DOHH2 (cell line): Measurements from ENCODE around the gene MPPED1.

ENCODE experiments used
- H3F3A ChIP-seq: fragments of 200-600 bp; sonication (generic), shearing (Covaris generic); 2 replicates; pipeline ENCODE4 v1.6.0; 2016; ENCODE audit warnings: antibody characterized with exemption, mild to moderate bottlenecking; ENCODE audit not compliant: control insufficient read depth, insufficient read depth
- H3K27ac ChIP-seq: fragments of 200-600 bp; sonication (generic); 2 replicates; pipeline ENCODE4 v1.5.1; 2014; ENCODE audit warnings: low read depth, mild to moderate bottlenecking, low read length, moderate library complexity
- H3K27me3 ChIP-seq: fragments of 200-600 bp; sonication (generic); 2 replicates; pipeline ENCODE4 v1.6.1; 2014; ENCODE audit warnings: mild to moderate bottlenecking, low read length, mixed read lengths; ENCODE audit not compliant: control insufficient read depth
- H3K36me3 ChIP-seq: fragments of 200-600 bp; sonication (generic); 2 replicates; pipeline ENCODE4 v1.6.1; 2014; ENCODE audit warnings: mild to moderate bottlenecking, low read length, moderate library complexity, mixed read lengths; ENCODE audit not compliant: control insufficient read depth
- H3K4me1 ChIP-seq: fragments of 200-600 bp; sonication (generic); 2 replicates; pipeline ENCODE4 v1.6.1; 2014; ENCODE audit warnings: mild to moderate bottlenecking, low read length, mixed read lengths; ENCODE audit not compliant: control insufficient read depth
- H3K4me2 ChIP-seq: fragments of 200-600 bp; sonication (generic); 2 replicates; pipeline ENCODE4 v1.6.0; 2014; ENCODE audit warnings: mild to moderate bottlenecking, low read length, moderate library complexity
- H3K4me3 ChIP-seq: fragments of 200-600 bp; sonication (generic); 2 replicates; pipeline ENCODE4 v1.5.1; 2014; ENCODE audit warnings: mild to moderate bottlenecking, low read length, mixed read lengths
- H3K79me2 ChIP-seq: fragments of 200-600 bp; sonication (generic); 2 replicates; pipeline ENCODE4 v1.6.1; 2014; ENCODE audit warnings: mild to moderate bottlenecking, low read length, mixed read lengths; ENCODE audit not compliant: control insufficient read depth
- H3K9me2 ChIP-seq: fragments of 200-600 bp; sonication (generic); replicated peaks from 2 replicates; pipeline ENCODE4 v1.6.1; 2014; ENCODE audit warnings: mild to moderate bottlenecking, low read length, mixed read lengths; ENCODE audit not compliant: control insufficient read depth
- H3K9me3 ChIP-seq: fragments of 200-600 bp; sonication (generic); 2 replicates; pipeline ENCODE4 v1.6.1; 2014; ENCODE audit warnings: antibody characterized with exemption, low read length, mixed read lengths; ENCODE audit not compliant: control insufficient read depth, insufficient read depth
- H4K20me1 ChIP-seq: fragments of 200-600 bp; sonication (generic); 2 replicates; pipeline ENCODE4 v1.6.0; 2014; ENCODE audit warnings: low read depth, mild to moderate bottlenecking, antibody characterized with exemption, low read length, moderate library complexity; ENCODE audit not compliant: control insufficient read depth, insufficient read depth
- EZH2phosphoT487 ChIP-seq: fragments of 200-600 bp; sonication (generic); IDR thresholded peaks from 2 replicates; pipeline ENCODE4 v1.6.1; 2017; ENCODE audit warnings: borderline replicate concordance, mild to moderate bottlenecking, antibody characterized with exemption, low read length, moderate library complexity, mixed read lengths
- TF ChIP-seq, protein P1 (sequence below): fragments of 200-600 bp; sonication (generic); IDR thresholded peaks from one replicate; pipeline ENCODE4 v1.5.1; 2014; ENCODE audit warnings: antibody characterized with exemption, mild to moderate bottlenecking, low read depth, low read length; ENCODE audit not compliant: poor library complexity, severe bottlenecking

MPPED1 gene

DNA sequence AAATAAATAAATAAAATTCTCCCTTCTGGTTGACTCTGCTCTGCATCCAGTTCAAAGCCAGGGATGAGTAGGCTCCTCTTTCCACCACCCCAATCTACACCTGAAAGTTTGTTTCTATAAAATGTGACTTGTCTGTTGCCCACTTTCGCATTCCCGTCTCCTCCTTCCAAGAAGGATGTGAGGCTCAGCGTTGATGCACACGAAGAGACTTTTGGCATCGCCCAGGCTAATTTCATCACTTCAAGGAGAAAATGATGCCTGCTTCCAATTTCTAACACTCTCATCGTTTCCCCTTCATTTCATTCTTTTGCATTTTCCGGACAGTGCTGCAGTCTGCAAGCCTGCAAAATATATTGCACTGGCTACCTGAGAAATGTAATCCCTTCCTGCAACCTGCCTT lies 3.9 kb downstream of the MPPED1 start:
- H3K4me1 ChIP-seq, result no peaks in the 10 kb centered on the region

DNA sequence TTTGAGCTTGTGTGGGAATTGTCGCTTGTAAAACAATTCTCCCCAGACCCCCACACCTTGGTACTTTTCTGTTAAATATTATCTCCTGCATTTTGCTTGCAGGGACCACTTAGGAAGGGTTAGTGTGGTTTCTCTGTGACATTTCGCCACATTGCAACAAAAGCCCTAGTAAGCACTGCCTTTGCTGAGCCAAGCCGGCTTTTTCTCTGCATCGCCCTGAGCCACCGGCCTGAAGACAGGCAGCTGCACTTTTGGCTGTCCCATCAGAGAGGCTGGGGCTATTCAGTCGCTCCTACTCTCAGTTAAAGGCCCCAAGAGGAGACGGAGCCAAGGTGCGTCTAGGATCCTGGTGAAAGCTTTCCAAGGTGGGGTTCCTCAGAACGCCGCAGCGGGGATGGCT lies 5.7 kb downstream of the MPPED1 start:
- no peak overlapping the region for H3K4me3 ChIP-seq
- H3K4me1 ChIP-seq, result no peaks in the 10 kb centered on the region
- no peaks in the 10 kb centered on the region for H4K20me1 ChIP-seq
- no peaks in the 10 kb centered on the region for H3K9me2 ChIP-seq
- no peaks in the 10 kb centered on the region for H3K36me3 ChIP-seq
- no peaks in the 10 kb centered on the region for H3K9me3 ChIP-seq
- no peaks in the 10 kb centered on the region for H3K79me2 ChIP-seq
- no peak overlapping the region for H3K4me2 ChIP-seq
- H3K27me3 ChIP-seq, result no peaks in the 10 kb centered on the region
- no peak overlapping the region for H3K27ac ChIP-seq
- no peaks in the 10 kb centered on the region for H3F3A ChIP-seq
- no peak for TF ChIP-seq EZH2phosphoT487
- TF ChIP-seq, protein P1, sequence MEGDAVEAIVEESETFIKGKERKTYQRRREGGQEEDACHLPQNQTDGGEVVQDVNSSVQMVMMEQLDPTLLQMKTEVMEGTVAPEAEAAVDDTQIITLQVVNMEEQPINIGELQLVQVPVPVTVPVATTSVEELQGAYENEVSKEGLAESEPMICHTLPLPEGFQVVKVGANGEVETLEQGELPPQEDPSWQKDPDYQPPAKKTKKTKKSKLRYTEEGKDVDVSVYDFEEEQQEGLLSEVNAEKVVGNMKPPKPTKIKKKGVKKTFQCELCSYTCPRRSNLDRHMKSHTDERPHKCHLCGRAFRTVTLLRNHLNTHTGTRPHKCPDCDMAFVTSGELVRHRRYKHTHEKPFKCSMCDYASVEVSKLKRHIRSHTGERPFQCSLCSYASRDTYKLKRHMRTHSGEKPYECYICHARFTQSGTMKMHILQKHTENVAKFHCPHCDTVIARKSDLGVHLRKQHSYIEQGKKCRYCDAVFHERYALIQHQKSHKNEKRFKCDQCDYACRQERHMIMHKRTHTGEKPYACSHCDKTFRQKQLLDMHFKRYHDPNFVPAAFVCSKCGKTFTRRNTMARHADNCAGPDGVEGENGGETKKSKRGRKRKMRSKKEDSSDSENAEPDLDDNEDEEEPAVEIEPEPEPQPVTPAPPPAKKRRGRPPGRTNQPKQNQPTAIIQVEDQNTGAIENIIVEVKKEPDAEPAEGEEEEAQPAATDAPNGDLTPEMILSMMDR, result no peak

More for the DNA sequence above, 3.9 kb downstream of the MPPED1 start:
- no peaks in the 10 kb centered on the region for H3K27me3 ChIP-seq
- no peak overlapping the region for H3K4me2 ChIP-seq
- no peaks in the 10 kb centered on the region for H3F3A ChIP-seq
- H3K9me3 ChIP-seq, result no peaks in the 10 kb centered on the region
- TF ChIP-seq EZH2phosphoT487, result no peak
- H3K27ac ChIP-seq, result no peak overlapping the region
- no peaks in the 10 kb centered on the region for H4K20me1 ChIP-seq
- no peak overlapping the region for H3K4me3 ChIP-seq
- no peaks in the 10 kb centered on the region for H3K79me2 ChIP-seq
- H3K9me2 ChIP-seq, result no peaks in the 10 kb centered on the region
- no peaks in the 10 kb centered on the region for H3K36me3 ChIP-seq

DNA sequence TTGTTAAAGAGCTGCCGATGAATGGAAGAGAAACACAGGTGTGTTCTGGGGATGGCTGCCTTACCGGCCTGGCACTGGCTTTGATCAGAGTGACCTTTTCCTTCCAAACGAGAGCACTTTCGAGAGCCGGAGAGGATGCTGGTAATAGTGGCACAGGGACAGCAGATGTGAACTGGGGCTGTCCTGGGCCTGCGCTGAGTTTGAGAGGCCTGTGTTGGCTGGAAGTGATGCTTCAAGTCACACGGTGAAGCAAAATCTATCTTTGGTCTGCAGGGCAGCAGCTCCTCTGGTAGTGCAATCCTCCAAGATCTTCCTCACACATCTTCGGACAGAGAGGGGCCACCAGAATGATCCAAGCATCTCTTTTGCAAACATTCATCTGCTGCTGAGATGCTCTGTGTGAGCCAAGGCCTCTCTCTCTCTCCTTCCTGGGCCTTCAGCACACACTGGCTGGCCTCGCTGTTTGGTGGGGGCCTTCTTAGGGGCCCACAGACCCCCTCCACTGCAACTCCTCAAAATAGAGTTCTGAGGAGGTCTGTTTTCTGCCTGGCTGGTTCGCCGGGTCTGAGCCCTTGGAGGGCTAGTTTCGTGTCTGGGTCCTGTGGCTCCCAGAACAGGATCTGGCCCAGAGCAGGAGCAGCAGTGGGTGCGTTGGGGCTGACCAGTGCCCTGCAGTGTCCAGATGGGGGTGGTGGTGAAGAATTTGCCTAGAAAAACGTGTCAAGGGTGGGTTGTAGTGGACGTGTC lies 6.4 kb downstream of the MPPED1 start:
- no peak overlapping the region for H3K4me3 ChIP-seq
- TF ChIP-seq EZH2phosphoT487, result no peak
- TF ChIP-seq, protein P1, result no peak
- no peaks in the 10 kb centered on the region for H3K4me1 ChIP-seq
- H3K27me3 ChIP-seq, result no peaks in the 10 kb centered on the region
- no peaks in the 10 kb centered on the region for H3K9me3 ChIP-seq
- H3K79me2 ChIP-seq, result no peaks in the 10 kb centered on the region
- H4K20me1 ChIP-seq, result no peaks in the 10 kb centered on the region
- no peak overlapping the region for H3K27ac ChIP-seq
- H3K4me2 ChIP-seq, result no peak overlapping the region
- no peaks in the 10 kb centered on the region for H3K36me3 ChIP-seq
- H3F3A ChIP-seq, result no peaks in the 10 kb centered on the region
- no peaks in the 10 kb centered on the region for H3K9me2 ChIP-seq

DNA sequence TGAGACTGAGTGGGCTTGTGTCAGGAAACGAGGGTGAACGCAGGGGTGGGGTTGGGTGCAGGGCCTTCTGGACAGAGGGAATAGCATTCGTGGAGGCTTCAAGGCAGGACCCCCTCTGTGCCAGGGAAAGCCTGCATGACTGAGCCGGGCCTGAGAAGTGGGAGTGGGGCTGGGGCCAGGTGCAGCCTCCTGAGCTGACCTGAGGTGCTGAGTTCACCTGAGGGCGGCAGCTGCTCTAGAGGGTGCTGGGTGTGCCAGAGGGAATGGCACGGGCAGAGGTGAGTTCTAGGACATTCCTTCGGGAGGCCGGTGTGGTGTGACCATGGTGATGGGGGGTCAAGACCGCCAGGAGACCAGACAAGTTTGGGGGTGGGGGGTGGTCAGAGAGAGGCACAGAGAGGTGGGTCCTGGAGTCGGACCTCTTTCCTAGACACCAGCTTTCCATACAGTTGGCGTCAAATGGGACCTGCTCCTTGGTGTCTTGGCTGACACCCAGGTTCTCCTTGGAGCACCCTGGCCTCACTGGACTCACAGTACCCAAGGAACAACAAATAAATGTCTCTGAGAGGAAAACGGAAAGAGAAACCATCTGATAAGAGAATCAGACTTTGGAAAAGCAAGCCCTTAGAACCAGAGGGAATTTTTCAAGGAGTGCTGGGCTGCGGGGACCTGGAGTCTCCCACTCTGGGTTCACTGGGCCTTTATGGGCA lies 7.7 kb downstream of the MPPED1 start:
- TF ChIP-seq, protein P1, result no peak
- TF ChIP-seq EZH2phosphoT487, result no peak
- H4K20me1 ChIP-seq, result no peaks in the 10 kb centered on the region
- H3K79me2 ChIP-seq, result no peaks in the 10 kb centered on the region
- no peak overlapping the region for H3K27ac ChIP-seq
- no peaks in the 10 kb centered on the region for H3K4me1 ChIP-seq
- no peaks in the 10 kb centered on the region for H3F3A ChIP-seq
- no peak overlapping the region for H3K4me3 ChIP-seq
- H3K4me2 ChIP-seq, result no peak overlapping the region
- H3K27me3 ChIP-seq, result no peaks in the 10 kb centered on the region
- H3K36me3 ChIP-seq, result no peaks in the 10 kb centered on the region
- H3K9me3 ChIP-seq, result no peaks in the 10 kb centered on the region
- H3K9me2 ChIP-seq, result no peaks in the 10 kb centered on the region
